SK-N-SH treated with all-trans-retinoic acid at 6 μM for 48 hours (cell line): ENCODE measurements around the gene RXRG.
"Not testable (repeated sequence)": the region's sequence is repeated elsewhere in the genome, so short reads cannot be mapped to it uniquely, and the experiment has no call there.

Experiments used
- ARNTL ChIP-seq: fragments of 450-650 bp; formaldehyde crosslinking; IDR thresholded peaks from 2 replicates; pipeline ENCODE4 v1.5.0; 2020; ENCODE audit warnings: low read depth, mild to moderate bottlenecking, moderate library complexity, borderline replicate concordance
- CREB5 ChIP-seq: fragments of 250-450 bp; sonication (Bioruptor Pico); IDR thresholded peaks from 2 replicates; pipeline ENCODE4 v1.5.1; 2020; ENCODE audit warnings: low read depth, mild to moderate bottlenecking, moderate library complexity
- ESRRG ChIP-seq: fragments of 250-450 bp; sonication (Bioruptor Pico); IDR thresholded peaks from 2 replicates; pipeline ENCODE4 v1.6.1; 2021; ENCODE audit warnings: mild to moderate bottlenecking
- ISL1 ChIP-seq: fragments of 250-450 bp; sonication (Bioruptor Pico); IDR thresholded peaks from 2 replicates; pipeline ENCODE4 v2.1.2; 2022; ENCODE audit warnings: mild to moderate bottlenecking, moderate library complexity
- PATZ1 ChIP-seq: fragments of 250-450 bp; sonication (Bioruptor Pico); IDR thresholded peaks from 2 replicates; pipeline ENCODE4 v1.8.0; 2020; ENCODE audit warnings: mild to moderate bottlenecking, moderate library complexity, borderline replicate concordance
- TOX ChIP-seq: fragments of 250-450 bp; sonication (Bioruptor Pico); IDR thresholded peaks from 2 replicates; pipeline ENCODE4 v1.8.0; 2021; ENCODE audit warnings: mild to moderate bottlenecking, moderate library complexity, borderline replicate concordance
- TSHZ2 ChIP-seq: fragments of 250-450 bp; sonication (Bioruptor Pico); IDR thresholded peaks from 2 replicates; pipeline ENCODE4 v1.5.0; 2020; ENCODE audit warnings: mild to moderate bottlenecking, moderate library complexity
- ZC3H10 ChIP-seq: fragments of 250-450 bp; sonication (Bioruptor Pico); IDR thresholded peaks from 2 replicates; pipeline ENCODE4 v1.5.1; 2021; ENCODE audit warnings: mild to moderate bottlenecking, moderate library complexity
- ZFP30 ChIP-seq: fragments of 450-650 bp; formaldehyde crosslinking; IDR thresholded peaks from 2 replicates; pipeline ENCODE4 v1.5.0; 2022; ENCODE audit warnings: mild to moderate bottlenecking, moderate library complexity
- ZNF8 ChIP-seq: fragments of 450-650 bp; formaldehyde crosslinking; IDR thresholded peaks from 2 replicates; pipeline ENCODE4 v1.5.0; 2020; ENCODE audit warnings: mild to moderate bottlenecking, moderate library complexity

- not testable (repeated sequence) for TF ChIP-seq TOX (CRISPR knock-in tag); ZFP30 (CRISPR knock-in tag); ESRRG (CRISPR knock-in tag); TSHZ2; PATZ1 (CRISPR knock-in tag); ZC3H10 (CRISPR knock-in tag); ARNTL (CRISPR knock-in tag); CREB5 (CRISPR knock-in tag); ISL1; ZNF8 (CRISPR knock-in tag)
Measured at GRCh38 chr1:165459683-165460082, 14.8 kb upstream of the RXRG start.
